Measurements from ENCODE around the gene MTA2.

The MTA2 gene

DNA sequence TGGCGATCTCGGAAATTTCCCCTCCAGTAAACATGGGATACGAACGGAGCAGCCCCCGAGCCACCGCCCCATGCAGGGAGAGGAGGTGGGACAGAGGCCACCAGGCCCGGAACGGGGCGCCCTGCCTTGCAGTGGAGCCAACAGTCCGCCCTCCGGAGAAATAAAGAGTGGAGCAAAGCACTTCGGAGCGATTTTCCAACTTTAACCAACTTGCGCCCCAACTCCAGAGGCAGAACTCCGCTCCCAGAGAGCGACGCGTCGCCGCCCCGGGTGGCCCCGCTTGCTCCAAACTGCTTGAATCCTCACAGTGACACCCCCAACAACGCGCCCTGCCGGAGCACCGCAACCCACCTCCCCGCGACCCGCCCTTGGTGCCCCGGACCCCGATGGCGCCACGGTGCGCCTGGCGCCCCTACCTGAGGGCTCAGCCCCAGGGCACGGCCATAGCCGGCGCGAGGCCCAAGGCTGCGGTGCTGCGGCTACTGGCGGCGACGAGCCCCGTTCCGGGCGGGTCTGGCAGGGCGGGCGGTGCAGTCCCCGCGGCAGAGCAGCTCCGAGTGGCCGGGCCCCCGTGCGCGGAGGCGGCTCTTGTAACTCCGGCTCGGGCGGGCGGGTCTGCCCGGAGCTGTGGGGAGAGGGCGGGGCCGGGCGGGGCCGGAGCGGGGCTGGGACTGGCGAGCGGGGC is 55.3 kb downstream of the MTA2 start, which contains the start of gene AHNAK:
AHNAK (minus strand) TSS at position 563 of the 685 bp plus-strand sequence. CDS start 10,708 bp downstream, outside the sequence.
- no peak for TF ChIP-seq ZNF8 (CRISPR knock-in tag; IDR thresholded peaks at IDR 0.05)
- no peak for TF ChIP-seq PPARA (CRISPR knock-in tag; IDR thresholded peaks at IDR 0.05; ENCODE audit: borderline replicate concordance)
- TF ChIP-seq ARNTL (CRISPR knock-in tag; IDR thresholded peaks at IDR 0.05; ENCODE audit: borderline replicate concordance, low read depth): no peak
- TF ChIP-seq, protein P1, sequence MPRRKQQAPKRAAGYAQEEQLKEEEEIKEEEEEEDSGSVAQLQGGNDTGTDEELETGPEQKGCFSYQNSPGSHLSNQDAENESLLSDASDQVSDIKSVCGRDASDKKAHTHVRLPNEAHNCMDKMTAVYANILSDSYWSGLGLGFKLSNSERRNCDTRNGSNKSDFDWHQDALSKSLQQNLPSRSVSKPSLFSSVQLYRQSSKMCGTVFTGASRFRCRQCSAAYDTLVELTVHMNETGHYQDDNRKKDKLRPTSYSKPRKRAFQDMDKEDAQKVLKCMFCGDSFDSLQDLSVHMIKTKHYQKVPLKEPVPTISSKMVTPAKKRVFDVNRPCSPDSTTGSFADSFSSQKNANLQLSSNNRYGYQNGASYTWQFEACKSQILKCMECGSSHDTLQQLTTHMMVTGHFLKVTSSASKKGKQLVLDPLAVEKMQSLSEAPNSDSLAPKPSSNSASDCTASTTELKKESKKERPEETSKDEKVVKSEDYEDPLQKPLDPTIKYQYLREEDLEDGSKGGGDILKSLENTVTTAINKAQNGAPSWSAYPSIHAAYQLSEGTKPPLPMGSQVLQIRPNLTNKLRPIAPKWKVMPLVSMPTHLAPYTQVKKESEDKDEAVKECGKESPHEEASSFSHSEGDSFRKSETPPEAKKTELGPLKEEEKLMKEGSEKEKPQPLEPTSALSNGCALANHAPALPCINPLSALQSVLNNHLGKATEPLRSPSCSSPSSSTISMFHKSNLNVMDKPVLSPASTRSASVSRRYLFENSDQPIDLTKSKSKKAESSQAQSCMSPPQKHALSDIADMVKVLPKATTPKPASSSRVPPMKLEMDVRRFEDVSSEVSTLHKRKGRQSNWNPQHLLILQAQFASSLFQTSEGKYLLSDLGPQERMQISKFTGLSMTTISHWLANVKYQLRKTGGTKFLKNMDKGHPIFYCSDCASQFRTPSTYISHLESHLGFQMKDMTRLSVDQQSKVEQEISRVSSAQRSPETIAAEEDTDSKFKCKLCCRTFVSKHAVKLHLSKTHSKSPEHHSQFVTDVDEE (CRISPR knock-in tag; IDR thresholded peaks at IDR 0.05): no peak
- TF ChIP-seq GLIS3 (CRISPR knock-in tag; IDR thresholded peaks at IDR 0.05): no peak
- no peak for TF ChIP-seq ISL1 (CRISPR knock-in tag; IDR thresholded peaks at IDR 0.05)
- no peak for TF ChIP-seq CSDC2 (CRISPR knock-in tag; IDR thresholded peaks at IDR 0.05)
- no peak for TF ChIP-seq BACH2 (CRISPR knock-in tag; IDR thresholded peaks at IDR 0.05; ENCODE audit: borderline replicate concordance)
- TF ChIP-seq TCF4 (CRISPR knock-in tag; IDR thresholded peaks at IDR 0.05; ENCODE audit: borderline replicate concordance): no peak
- TF ChIP-seq ZNF70 (CRISPR knock-in tag; IDR thresholded peaks at IDR 0.05): no peak
- TF ChIP-seq ESRRG (CRISPR knock-in tag; IDR thresholded peaks at IDR 0.05): no peak
- TF ChIP-seq, protein P2, sequence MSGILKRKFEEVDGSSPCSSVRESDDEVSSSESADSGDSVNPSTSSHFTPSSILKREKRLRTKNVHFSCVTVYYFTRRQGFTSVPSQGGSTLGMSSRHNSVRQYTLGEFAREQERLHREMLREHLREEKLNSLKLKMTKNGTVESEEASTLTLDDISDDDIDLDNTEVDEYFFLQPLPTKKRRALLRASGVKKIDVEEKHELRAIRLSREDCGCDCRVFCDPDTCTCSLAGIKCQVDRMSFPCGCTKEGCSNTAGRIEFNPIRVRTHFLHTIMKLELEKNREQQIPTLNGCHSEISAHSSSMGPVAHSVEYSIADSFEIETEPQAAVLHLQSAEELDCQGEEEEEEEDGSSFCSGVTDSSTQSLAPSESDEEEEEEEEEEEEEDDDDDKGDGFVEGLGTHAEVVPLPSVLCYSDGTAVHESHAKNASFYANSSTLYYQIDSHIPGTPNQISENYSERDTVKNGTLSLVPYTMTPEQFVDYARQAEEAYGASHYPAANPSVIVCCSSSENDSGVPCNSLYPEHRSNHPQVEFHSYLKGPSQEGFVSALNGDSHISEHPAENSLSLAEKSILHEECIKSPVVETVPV (CRISPR knock-in tag; IDR thresholded peaks at IDR 0.05): no peak
- TF ChIP-seq, protein P3, sequence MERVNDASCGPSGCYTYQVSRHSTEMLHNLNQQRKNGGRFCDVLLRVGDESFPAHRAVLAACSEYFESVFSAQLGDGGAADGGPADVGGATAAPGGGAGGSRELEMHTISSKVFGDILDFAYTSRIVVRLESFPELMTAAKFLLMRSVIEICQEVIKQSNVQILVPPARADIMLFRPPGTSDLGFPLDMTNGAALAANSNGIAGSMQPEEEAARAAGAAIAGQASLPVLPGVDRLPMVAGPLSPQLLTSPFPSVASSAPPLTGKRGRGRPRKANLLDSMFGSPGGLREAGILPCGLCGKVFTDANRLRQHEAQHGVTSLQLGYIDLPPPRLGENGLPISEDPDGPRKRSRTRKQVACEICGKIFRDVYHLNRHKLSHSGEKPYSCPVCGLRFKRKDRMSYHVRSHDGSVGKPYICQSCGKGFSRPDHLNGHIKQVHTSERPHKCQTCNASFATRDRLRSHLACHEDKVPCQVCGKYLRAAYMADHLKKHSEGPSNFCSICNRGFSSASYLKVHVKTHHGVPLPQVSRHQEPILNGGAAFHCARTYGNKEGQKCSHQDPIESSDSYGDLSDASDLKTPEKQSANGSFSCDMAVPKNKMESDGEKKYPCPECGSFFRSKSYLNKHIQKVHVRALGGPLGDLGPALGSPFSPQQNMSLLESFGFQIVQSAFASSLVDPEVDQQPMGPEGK (CRISPR knock-in tag; IDR thresholded peaks at IDR 0.05; ENCODE audit: borderline replicate concordance): no peak
- TF ChIP-seq, protein P4, sequence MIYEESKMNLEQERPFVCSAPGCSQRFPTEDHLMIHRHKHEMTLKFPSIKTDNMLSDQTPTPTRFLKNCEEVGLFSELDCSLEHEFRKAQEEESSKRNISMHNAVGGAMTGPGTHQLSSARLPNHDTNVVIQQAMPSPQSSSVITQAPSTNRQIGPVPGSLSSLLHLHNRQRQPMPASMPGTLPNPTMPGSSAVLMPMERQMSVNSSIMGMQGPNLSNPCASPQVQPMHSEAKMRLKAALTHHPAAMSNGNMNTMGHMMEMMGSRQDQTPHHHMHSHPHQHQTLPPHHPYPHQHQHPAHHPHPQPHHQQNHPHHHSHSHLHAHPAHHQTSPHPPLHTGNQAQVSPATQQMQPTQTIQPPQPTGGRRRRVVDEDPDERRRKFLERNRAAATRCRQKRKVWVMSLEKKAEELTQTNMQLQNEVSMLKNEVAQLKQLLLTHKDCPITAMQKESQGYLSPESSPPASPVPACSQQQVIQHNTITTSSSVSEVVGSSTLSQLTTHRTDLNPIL (CRISPR knock-in tag; IDR thresholded peaks at IDR 0.05; ENCODE audit: low read depth): no peak
- TF ChIP-seq, protein P5, sequence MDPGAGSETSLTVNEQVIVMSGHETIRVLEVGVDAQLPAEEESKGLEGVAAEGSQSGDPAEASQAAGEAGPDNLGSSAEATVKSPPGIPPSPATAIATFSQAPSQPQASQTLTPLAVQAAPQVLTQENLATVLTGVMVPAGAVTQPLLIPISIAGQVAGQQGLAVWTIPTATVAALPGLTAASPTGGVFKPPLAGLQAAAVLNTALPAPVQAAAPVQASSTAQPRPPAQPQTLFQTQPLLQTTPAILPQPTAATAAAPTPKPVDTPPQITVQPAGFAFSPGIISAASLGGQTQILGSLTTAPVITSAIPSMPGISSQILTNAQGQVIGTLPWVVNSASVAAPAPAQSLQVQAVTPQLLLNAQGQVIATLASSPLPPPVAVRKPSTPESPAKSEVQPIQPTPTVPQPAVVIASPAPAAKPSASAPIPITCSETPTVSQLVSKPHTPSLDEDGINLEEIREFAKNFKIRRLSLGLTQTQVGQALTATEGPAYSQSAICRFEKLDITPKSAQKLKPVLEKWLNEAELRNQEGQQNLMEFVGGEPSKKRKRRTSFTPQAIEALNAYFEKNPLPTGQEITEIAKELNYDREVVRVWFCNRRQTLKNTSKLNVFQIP (CRISPR knock-in tag; IDR thresholded peaks at IDR 0.05; ENCODE audit: borderline replicate concordance, low read depth): no peak
- no peak for TF ChIP-seq ZNF565 (CRISPR knock-in tag; conservative IDR thresholded peaks at IDR 0.05; ENCODE audit: low read depth)
- TF ChIP-seq SNAI2 (CRISPR knock-in tag; IDR thresholded peaks at IDR 0.05): no peak
- no peak for TF ChIP-seq ZFP3 (CRISPR knock-in tag; IDR thresholded peaks at IDR 0.05)
- no peak for TF ChIP-seq TOX (CRISPR knock-in tag; IDR thresholded peaks at IDR 0.05; ENCODE audit: borderline replicate concordance)
- no peak for TF ChIP-seq RARB (CRISPR knock-in tag; IDR thresholded peaks at IDR 0.05)
- ATAC-seq: peak; percentile 65

DNA sequence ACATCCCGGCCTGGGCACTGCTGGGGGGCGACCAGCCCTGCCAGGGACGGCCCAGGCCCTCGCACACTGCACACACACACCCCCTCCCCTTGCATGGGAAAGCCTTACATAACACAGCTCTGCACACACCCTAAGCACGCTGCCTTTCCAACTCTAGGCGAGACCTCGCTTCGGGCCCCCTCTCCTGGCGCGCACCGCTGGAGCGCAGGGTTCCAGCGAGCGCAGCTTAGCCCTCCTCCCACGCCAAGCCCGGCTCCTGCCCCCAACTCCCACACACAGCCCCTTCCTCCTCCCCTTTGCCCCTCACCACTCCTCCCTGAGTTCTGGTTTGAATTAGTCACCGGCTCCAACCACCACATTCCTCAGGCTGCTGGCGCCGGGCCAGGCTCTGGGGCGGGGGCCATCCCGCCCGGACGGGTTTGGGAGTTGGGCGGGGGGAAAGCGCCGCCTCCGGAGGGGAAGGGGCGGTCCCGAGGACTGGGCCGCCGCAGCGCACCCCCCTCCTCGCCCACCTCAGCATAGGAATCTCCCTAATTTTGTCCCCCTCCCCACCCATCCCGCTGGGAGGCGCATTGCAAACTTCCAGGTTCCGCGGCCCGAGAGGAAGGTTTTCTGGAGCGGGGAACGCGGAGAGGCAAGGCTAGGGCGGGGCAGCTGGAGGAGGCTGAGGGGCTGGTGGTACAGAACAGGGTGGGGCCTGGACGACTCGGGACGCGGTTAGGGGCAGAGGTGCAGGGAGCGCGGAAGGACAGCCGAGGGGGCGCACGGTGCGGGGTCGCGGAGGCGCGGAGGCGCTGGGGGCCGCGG is 56.0 kb downstream of the MTA2 start:
- peak; percentile 66 for ATAC-seq
- TF ChIP-seq, protein P3 (CRISPR knock-in tag; IDR thresholded peaks at IDR 0.05; ENCODE audit: borderline replicate concordance): peak; percentile 96; the same call in 1 of the 2 replicates
- TF ChIP-seq TCF4 (CRISPR knock-in tag; IDR thresholded peaks at IDR 0.05; ENCODE audit: borderline replicate concordance): peak; percentile 52; the same call in 1 of the 2 replicates
- TF ChIP-seq, protein P2 (CRISPR knock-in tag; IDR thresholded peaks at IDR 0.05): no peak

All from SK-N-SH treated with all-trans-retinoic acid at 6 μM for 48 hours (cell line).